ENCODE data around the gene KIAA1328.

DNA sequence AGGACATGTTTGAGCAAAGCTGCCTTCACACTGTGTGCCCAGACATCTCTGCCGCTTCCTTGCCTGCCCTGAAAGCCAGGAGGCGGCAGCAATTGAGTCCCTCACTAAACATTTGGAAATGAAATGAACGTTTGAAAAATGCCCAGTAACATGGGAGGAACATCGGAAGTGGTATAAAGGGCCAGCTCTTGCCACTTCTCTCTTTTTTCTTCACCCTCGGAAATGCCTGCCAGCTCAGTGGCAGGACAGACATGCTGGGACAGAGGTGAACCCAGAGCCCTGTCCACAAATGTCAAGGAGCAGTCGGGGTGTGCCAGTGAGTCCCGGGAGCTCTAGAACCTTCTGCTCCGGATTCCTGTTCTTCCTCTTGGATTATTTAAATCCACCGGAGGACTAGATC, 46.2 kb upstream of the KIAA1328 start:
- TF ChIP-seq, protein P1, sequence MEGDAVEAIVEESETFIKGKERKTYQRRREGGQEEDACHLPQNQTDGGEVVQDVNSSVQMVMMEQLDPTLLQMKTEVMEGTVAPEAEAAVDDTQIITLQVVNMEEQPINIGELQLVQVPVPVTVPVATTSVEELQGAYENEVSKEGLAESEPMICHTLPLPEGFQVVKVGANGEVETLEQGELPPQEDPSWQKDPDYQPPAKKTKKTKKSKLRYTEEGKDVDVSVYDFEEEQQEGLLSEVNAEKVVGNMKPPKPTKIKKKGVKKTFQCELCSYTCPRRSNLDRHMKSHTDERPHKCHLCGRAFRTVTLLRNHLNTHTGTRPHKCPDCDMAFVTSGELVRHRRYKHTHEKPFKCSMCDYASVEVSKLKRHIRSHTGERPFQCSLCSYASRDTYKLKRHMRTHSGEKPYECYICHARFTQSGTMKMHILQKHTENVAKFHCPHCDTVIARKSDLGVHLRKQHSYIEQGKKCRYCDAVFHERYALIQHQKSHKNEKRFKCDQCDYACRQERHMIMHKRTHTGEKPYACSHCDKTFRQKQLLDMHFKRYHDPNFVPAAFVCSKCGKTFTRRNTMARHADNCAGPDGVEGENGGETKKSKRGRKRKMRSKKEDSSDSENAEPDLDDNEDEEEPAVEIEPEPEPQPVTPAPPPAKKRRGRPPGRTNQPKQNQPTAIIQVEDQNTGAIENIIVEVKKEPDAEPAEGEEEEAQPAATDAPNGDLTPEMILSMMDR (IDR thresholded peaks at IDR 0.05): no peak
- TF ChIP-seq POLR2A (IDR thresholded peaks at IDR 0.05): no peak

Data from right lobe of liver (tissue), 4 donors.